Stomach (tissue), 9 donors: ENCODE data around the gene FAN1. TPM values are rescaled to one million over a fixed set of nuclear protein-coding genes. Genes with fewer than 3 reads are reported as not detected.
A peak's percentile ranks its signal among the peaks of the same experiment; 100 is the strongest.

ENCODE experiments used
- DNase-seq, 2 donors: peaks; one replicate each; pipeline versions ENCODE4 v3.0.0 to v3.0.0-alpha.2; 2013 to 2019
- H3K27ac ChIP-seq, 5 donors: fragments of 200-600 bp in 4 of 5; sonication (generic) in 4 of 5; one replicate each; pipeline ENCODE4 v1.5.1; 2013 to 2019; ENCODE audit warnings: mild to moderate bottlenecking in 1 of 5, moderate library complexity in 1 of 5
- H3K27me3 ChIP-seq, 3 donors: fragments of 200-600 bp; sonication (generic); one replicate each; pipeline ENCODE4 v1.5.1; 2017 to 2019; ENCODE audit warnings: mixed run types in 1 of 3
- H3K36me3 ChIP-seq, 4 donors: fragments of 200-600 bp; sonication (generic); 1 replicate in 3 of 4; 2 replicates in 1 of 4; pipeline ENCODE4 v1.5.1; 2016 to 2019
- H3K4me1 ChIP-seq, 4 donors: fragments of 200-600 bp; sonication (generic); one replicate each; pipeline ENCODE4 v1.5.1; 2016 to 2019
- H3K4me3 ChIP-seq, 4 donors: fragments of 200-600 bp; sonication (generic) in 3 of 4; one replicate each; pipeline ENCODE4 v1.5.1; 2016 to 2019; ENCODE audit warnings: mild to moderate bottlenecking in 1 of 4
- H3K9me3 ChIP-seq, 4 donors: fragments of 200-600 bp; sonication (generic); one replicate each; pipeline ENCODE4 v1.5.1; 2016 to 2019
- EP300 ChIP-seq: sonication (generic); formaldehyde crosslinking; IDR thresholded peaks from one replicate; pipeline ENCODE4 v1.6.1; 2017; ENCODE audit warnings: antibody characterized with exemption
- POLR2A ChIP-seq, 4 donors: fragments of 450-650 bp; IDR thresholded peaks; one replicate each; pipeline ENCODE4 v1.6.1; 2016; ENCODE audit warnings: antibody characterized with exemption in 4 of 4, control low read depth in 2 of 4, mild to moderate bottlenecking in 1 of 4, moderate library complexity in 1 of 4
- POLR2AphosphoS5 ChIP-seq, 3 donors: sonication (generic); formaldehyde crosslinking; IDR thresholded peaks; one replicate each; pipeline ENCODE4 v1.6.1; 2016; ENCODE audit warnings: antibody characterized with exemption in 3 of 3
- WGBS, 5 donors: extraction: QIAGEN DNeasy Blood & Tissue Kit in 3 of 5; methylation state at CpG; one replicate each; pipeline versions ENCODE4 v1.1.5 to v1.1.7; 2013 to 2018; 5-methylcytosine and 5-hydroxymethylcytosine counted together
- intact Hi-C: fragments of 100-400 bp; cut with DNase I; formaldehyde crosslinking; loops from one replicate; pipeline ENCODE4 v1.15.1; 2023; ENCODE audit warnings: low total_unique reads
- polyA plus RNA-seq, 3 donors: library from polyadenylated mRNA; stranded (reverse); fragments of 200-250 nt; gene quantifications; one replicate each; pipeline ENCODE4 v1.2.3, GENCODE V29; 2013
- total RNA-seq, 5 donors: library from RNA; depleted of rRNA; stranded (reverse); fragments of >200 nt; gene quantifications; one replicate each; pipeline versions ENCODE4 v1.1.0 to v1.2.3, GENCODE V29; 2014 to 2016
- TF ChIP-seq, protein P1 (sequence below), 7 experiments: fragments of 450-650 bp in 4 of 7; fragments of 200-600 bp in 3 of 7; sonication (generic) in 3 of 7; IDR thresholded peaks; one replicate each; pipeline ENCODE4 v1.5.1; 2016 to 2019; ENCODE audit warnings: antibody characterized with exemption in 7 of 7, control low read depth in 2 of 7, mild to moderate bottlenecking in 1 of 7
- donor health status: healthy with polysubstance abuse.
- donor health status: Bipolar disorder and iron deficiency.
- donor health status: healthy.

Gene FAN1
- total and polyA plus RNA-seq, 8 donors: 5.7 to 83.0 (median 20.1) TPM

- Histone ChIP-seq H3K4me1 (peaks cover 0 to 20% (median 0%) of the 10 kb centered on the region in 4 donors), H3K27me3 (no peaks in the 10 kb centered on the region), H3K27ac (no peak overlapping the region), H3K36me3 (peaks cover 58 to 100% (median 97%) of the 10 kb centered on the region in 4 donors), H3K4me3 (no peak overlapping the region), H3K9me3 (no peaks in the 10 kb centered on the region)
- no peak for DNase-seq
- WGBS, 5 donors: 83 to 87% (median 85%) methylated on average over 6 of the region's 6 CpGs
- no peak for TF ChIP-seq POLR2A (IDR thresholded peaks at IDR 0.05)
- no peak for TF ChIP-seq POLR2AphosphoS5 (IDR thresholded peaks at IDR 0.05)
- TF ChIP-seq, protein P1, sequence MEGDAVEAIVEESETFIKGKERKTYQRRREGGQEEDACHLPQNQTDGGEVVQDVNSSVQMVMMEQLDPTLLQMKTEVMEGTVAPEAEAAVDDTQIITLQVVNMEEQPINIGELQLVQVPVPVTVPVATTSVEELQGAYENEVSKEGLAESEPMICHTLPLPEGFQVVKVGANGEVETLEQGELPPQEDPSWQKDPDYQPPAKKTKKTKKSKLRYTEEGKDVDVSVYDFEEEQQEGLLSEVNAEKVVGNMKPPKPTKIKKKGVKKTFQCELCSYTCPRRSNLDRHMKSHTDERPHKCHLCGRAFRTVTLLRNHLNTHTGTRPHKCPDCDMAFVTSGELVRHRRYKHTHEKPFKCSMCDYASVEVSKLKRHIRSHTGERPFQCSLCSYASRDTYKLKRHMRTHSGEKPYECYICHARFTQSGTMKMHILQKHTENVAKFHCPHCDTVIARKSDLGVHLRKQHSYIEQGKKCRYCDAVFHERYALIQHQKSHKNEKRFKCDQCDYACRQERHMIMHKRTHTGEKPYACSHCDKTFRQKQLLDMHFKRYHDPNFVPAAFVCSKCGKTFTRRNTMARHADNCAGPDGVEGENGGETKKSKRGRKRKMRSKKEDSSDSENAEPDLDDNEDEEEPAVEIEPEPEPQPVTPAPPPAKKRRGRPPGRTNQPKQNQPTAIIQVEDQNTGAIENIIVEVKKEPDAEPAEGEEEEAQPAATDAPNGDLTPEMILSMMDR (IDR thresholded peaks at IDR 0.05): no peak
- intact Hi-C loops: no loop called here
Measured at GRCh38 chr15:30956216-30957124, 52.8 kb downstream of the FAN1 start.

GRCh38 chr15:30958219-30958618 lies 54.5 kb downstream of the FAN1 start:
- Histone ChIP-seq H3K27me3 (no peaks in the 10 kb centered on the region), H3K4me3 (no peak overlapping the region), H3K27ac (no peak overlapping the region), H3K4me1 (peaks cover 0 to 20% (median 0%) of the 10 kb centered on the region in 4 donors), H3K9me3 (no peaks in the 10 kb centered on the region), H3K36me3 (peaks cover 51 to 100% (median 97%) of the 10 kb centered on the region in 4 donors)
- intact Hi-C loops: no loop called here
- WGBS, 5 donors: 90 to 95% (median 94%) methylated on average over 5 of the region's 5 CpGs
- TF ChIP-seq, protein P1 (IDR thresholded peaks at IDR 0.05): no peak
- TF ChIP-seq EP300 (no peak), POLR2A (IDR thresholded peaks at IDR 0.05) (no peak), POLR2AphosphoS5 (IDR thresholded peaks at IDR 0.05) (no peak)
- DNase-seq: no peak

DNA sequence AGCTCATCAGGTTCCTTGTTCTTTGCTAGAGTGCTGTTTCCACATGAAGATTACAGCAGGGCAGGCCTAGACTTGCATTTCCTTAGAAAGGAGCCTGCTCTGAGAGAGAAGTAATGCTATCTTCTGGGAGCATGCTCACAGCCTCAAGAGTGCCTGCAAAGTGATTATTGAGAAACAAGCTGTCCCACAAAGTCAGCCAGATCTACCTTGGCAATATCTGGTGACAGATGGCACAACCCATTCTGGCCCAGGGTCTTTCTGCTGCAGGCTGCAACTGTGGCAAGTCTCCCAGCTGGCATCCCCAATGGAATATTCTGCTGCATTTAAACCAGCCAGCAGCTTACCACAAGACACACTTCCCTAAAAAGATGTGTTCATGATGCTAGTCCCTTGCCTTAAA lies 58.4 kb downstream of the FAN1 start:
- Histone ChIP-seq H3K27ac (no peak overlapping the region), H3K36me3 (peaks cover 42 to 100% (median 96%) of the 10 kb centered on the region in 4 donors), H3K4me1 (peaks cover 0 to under 1% (median 0%) of the 10 kb centered on the region in 4 donors), H3K9me3 (no peaks in the 10 kb centered on the region), H3K27me3 (no peaks in the 10 kb centered on the region), H3K4me3 (no peak overlapping the region)
- intact Hi-C loops: no loop called here
- peak in 1 of 2 donors; percentile 7 for DNase-seq
- TF ChIP-seq EP300: no peak
- TF ChIP-seq POLR2AphosphoS5 (IDR thresholded peaks at IDR 0.05): no peak
- TF ChIP-seq POLR2A (IDR thresholded peaks at IDR 0.05): no peak

DNA sequence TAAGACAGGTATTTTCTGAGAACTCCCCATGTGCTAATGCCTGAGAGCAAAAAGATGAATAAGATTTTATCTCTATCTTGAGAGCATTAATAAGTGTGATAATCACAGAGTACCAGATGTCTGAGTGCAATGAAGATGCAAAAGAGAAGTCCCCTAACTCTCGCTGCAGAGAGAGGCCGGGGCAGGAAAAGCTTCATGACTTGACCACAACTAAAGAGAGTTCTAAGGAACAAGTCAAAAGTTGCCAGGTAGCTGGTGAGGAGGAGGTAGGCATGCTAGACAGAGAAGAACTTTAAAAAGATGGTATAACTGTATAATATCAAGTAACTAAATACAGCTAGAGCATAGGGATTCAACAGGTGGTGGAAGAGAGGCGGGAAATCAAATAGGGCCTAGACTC lies 58.9 kb downstream of the FAN1 start:
- no peaks in the 10 kb centered on the region for H3K27me3 ChIP-seq
- H3K4me1 ChIP-seq: peaks cover 0 to 5% (median 0%) of the 10 kb centered on the region in 4 donors
- TF ChIP-seq POLR2AphosphoS5 (IDR thresholded peaks at IDR 0.05) (no peak), EP300 (no peak)
- WGBS, 5 donors: 93 to 98% (median 97%) methylated on average over 3 of the region's 3 CpGs
- no peak overlapping the region for H3K4me3 ChIP-seq
- H3K9me3 ChIP-seq: no peaks in the 10 kb centered on the region
- peaks cover 36 to 98% (median 93%) of the 10 kb centered on the region in 4 donors for H3K36me3 ChIP-seq
- intact Hi-C loops: no loop called here
- no peak for DNase-seq
- H3K27ac ChIP-seq: no peak overlapping the region

- H3K4me3 ChIP-seq: no peak overlapping the region
- peaks cover 0 to 14% (median 0%) of the 10 kb centered on the region in 4 donors for H3K4me1 ChIP-seq
- TF ChIP-seq POLR2AphosphoS5 (IDR thresholded peaks at IDR 0.05): no peak
- TF ChIP-seq EP300: no peak
- no peak for TF ChIP-seq POLR2A (IDR thresholded peaks at IDR 0.05)
- TF ChIP-seq, protein P1 (IDR thresholded peaks at IDR 0.05): no peak
- 82 to 87% (median 86%) methylated on average over 3 of the region's 3 CpGs for WGBS, 5 donors
- peaks cover 26 to 88% (median 86%) of the 10 kb centered on the region in 4 donors for H3K36me3 ChIP-seq
- DNase-seq: no peak
- no peaks in the 10 kb centered on the region for H3K9me3 ChIP-seq
- H3K27ac ChIP-seq: no peak overlapping the region
- intact Hi-C loops: no loop called here
- H3K27me3 ChIP-seq: no peaks in the 10 kb centered on the region
Measured at GRCh38 chr15:30963681-30964080, 60.0 kb downstream of the FAN1 start.
